Stimulated activated CD4-positive, alpha-beta T cell treated with anti-CD3 and anti-CD28 coated beads, TNF-alpha, amount 100 ng/mL, for 48 hours (primary cell): ENCODE results near the gene PSMC4.

Experiments used
- DNase-seq, 3 donors: peaks; one replicate each; pipeline ENCODE4 v3.0.0-alpha.2; 2020; ENCODE audit warnings: low read depth in 3 of 3

Gene PSMC4

DNA sequence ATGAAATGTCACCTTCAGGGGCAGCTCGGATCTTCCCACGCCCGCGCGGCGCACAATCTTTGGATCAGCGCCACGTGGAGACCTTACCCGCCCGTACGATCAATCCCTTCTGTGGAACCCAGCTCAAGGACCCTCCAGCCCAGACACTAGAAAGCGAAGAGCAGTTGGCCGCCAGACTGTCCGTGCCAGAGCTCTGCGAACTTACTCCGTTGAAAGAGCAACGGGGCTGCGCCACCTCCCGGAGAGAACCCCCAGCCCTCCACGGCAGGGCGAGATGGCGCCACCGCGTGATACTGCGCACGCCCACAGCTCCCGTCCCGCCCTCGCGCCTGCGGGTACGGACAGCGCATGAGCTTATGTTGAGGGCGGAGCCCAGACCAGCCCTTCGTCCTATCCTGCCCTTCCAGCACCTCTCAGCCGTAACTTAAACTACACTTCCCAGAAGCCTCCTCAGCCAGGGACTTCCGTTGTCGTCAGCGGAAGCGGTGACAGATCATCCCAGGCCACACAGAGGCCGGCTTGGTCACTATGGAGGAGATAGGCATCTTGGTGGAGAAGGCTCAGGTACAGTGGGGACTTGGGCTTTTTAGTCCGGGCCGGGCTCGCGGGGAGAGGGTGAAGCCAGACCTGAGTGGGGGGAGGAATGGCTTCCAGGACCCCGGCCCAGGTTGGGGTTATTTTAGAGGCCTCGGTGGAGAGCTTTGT lies at the start of gene PSMC4:
Gene PSMC4 (plus strand): TSS at position 491 of the 705 bp plus-strand sequence. CDS start 38 bp downstream, at position 529.
- DNase-seq = peak; percentile 92 to 97 (median 94)

DNA sequence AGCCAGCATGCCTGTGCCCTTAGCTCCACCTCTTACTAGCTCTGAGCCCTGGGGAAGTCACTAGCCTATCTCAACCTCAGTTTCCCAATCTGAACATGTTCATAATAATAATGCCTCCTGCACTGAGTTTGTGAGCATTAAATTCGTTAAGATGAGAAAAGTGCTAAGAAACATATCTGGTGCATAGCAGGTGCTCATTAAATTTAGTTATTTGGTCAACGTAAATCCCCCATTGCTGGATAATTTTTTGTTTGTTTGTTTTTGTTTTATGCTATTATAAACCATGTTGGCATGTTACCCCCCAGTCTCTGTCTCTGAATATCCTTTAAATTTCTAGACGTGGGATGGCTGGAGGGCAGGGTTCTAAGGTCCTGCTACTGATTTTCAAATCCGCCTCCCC lies 47.1 kb upstream of the PSMC4 start:
- no peak for DNase-seq

GRCh38 chr19:39924389-39924788 lies 46.6 kb upstream of the PSMC4 start:
- no peak for DNase-seq

GRCh38 chr19:39924952-39925351 lies 46.0 kb upstream of the PSMC4 start:
- no peak for DNase-seq

- DNase-seq = no peak
Observed at GRCh38 chr19:39926170-39926760, 44.7 kb upstream of the PSMC4 start.

GRCh38 chr19:39927076-39927475 lies 43.9 kb upstream of the PSMC4 start:
- no peak for DNase-seq

- DNase-seq = no peak
Observed at GRCh38 chr19:39927524-39928356, 43.2 kb upstream of the PSMC4 start.

GRCh38 chr19:39928357-39928725 lies 42.6 kb upstream of the PSMC4 start:
- no peak for DNase-seq

GRCh38 chr19:39929750-39930149 lies 41.2 kb upstream of the PSMC4 start:
- DNase-seq = no peak

GRCh38 chr19:39934584-39935363 lies 36.2 kb upstream of the PSMC4 start, which contains the start of gene FCGBP:
TSS of gene FCGBP (minus strand) at chr19:39934634.
- DNase-seq = no peak

DNA sequence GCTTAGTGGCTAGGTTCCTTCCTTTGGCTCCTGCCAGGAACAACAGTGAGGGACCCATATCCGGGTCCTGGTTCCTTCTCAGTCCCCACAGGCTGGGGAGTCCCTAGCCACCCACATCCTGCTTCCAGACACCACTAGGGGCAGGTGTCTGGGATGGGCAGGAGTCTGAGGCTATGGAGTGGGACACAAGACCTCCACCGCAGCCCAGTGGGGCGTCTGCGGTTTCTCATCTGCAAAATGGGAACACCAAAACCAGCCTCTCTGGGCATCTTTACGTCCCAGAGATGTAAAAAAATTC lies 35.7 kb upstream of the PSMC4 start:
- DNase-seq = no peak

- no peak for DNase-seq
Observed at GRCh38 chr19:39936020-39936419, 34.9 kb upstream of the PSMC4 start.

GRCh38 chr19:39936622-39937021 lies 34.3 kb upstream of the PSMC4 start:
- no peak for DNase-seq

- DNase-seq = peak in 1 of 3 donors; percentile 36
Observed at GRCh38 chr19:39937094-39937720, 33.8 kb upstream of the PSMC4 start.

DNA sequence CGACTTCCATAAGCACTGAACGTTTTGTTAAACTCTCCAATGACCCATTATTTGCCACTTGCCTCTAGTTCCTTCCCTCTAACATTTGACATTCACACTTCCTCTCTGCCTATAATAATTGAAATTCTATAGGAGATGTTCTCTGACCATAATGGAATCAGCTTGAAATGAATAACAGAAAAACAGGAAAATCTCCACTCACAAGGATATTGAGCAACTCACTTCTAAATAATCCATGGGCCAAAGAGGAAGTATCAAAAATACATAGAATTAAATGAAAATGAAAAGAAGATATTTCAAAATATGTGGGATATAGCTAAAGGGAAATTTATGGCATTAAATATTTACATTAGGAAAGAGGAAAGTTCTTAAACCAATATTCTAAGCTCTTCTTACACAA lies 33.2 kb upstream of the PSMC4 start:
- no peak for DNase-seq

- DNase-seq = no peak
Observed at GRCh38 chr19:39939556-39939955, 31.4 kb upstream of the PSMC4 start.

DNA sequence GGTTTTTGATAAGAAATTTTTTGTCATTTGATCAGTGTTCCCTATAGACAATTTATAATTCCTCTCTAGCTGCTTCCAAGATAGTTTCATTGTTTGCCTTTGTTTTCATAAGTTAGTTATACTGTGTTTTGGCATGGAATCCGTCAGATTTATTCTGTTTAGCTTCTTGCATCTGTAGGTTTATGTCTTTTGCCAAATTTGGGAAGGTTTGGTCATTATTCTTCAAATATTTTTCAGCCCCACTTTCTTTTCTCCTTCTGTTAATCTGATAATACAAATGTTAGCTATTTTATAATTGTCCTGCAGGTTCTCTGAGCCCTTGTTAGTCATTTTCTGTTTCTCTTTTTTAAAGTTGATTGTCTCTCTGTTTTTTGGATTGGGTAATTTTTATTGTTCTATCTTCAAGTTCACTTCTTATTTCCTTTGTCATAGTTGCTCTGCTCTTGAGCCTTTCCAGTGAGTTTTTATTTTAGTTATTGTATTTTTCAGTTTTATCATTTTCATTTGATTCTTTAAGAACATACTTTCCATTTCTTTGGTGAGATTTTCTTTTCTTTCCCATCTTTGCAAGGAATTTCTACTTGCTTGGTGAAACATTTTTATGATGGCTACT lies 30.6 kb upstream of the PSMC4 start:
- DNase-seq = no peak

- no peak for DNase-seq
Observed at GRCh38 chr19:39941151-39941550, 29.8 kb upstream of the PSMC4 start.

DNA sequence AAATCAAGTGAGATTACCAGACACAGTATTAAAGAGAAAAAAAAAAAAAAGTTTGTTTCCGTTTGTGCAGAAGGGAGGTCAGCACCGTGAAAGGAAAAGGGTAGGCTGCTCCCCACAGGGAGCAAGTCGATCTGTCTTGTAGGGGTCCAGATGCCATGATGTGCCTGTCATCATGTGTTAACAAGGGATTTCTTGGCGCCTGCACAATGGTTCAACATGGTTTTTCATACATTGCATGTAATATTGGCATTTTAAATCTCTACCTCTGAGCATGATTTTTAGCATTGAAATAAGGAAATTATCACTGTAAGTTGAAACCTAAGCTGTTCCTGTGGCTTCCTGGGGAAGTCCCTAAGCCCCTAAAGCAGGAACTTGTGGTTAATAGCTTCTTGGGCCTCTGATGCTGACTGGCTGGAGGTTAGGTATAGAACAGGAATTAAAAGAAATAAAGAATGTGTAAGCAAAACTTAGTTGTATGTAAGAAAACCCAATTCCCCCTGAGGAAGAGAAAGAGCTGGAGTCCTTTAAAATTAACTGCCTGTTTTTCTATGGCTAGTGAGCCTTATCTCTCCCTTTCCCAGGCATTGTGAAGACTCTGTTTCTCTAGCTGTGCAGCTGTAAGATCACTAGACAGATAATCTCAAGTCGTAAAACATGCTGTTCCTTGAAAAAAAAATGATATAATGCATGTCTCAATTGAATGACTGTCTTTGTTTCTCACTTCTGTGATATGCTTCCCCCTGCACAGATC lies 29.2 kb upstream of the PSMC4 start:
- DNase-seq = no peak

DNA sequence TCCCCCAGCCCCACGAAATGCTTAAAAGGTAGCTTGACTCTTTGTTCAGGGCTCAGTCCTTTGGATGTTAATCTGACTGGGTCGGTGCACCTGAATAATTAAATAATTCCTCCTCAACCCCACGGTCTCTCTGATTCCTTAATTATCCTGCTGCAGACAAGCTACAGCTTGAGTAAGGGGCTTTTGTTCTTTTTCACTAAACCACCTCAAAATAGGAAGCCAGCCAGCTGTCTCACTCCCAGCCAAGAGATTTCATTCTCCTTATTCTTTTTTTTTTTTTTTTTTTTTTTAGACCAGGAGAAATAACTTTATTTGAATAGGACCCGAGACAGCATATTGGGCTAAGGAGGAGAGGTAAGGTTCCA lies 28.6 kb upstream of the PSMC4 start:
- no peak for DNase-seq

DNA sequence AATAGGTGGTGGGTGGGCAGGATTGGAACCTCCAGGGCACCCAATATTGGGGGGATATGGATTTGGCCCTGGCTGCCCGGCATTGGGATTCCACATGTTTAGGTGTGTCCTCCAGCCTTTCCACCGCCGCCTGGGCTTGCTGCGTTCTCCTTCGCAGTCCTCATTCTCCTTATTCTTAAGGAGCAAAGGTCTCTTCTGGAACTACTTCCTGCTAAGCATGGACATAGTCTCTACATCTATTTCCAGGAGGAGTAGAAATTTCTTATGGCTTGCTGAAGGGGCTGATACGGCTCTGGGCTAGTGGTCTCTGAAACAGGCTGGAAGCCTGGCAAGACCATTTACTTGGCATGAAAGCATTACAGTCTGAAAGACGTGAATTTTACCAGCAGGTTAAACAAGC lies 27.4 kb upstream of the PSMC4 start:
- no peak for DNase-seq
